GM12878 (cell line): ENCODE measurements around the gene CMA1. TPM values are rescaled to one million over a fixed set of nuclear protein-coding genes. Genes with fewer than 3 reads are reported as not detected.

Experiments used
- ATF7 ChIP-seq: fragments of 450-650 bp; IDR thresholded peaks from 2 replicates; pipeline ENCODE4 v1.6.1; 2016; ENCODE audit warnings: low read depth, mild to moderate bottlenecking
- DPF2 ChIP-seq: fragments of 450-650 bp; IDR thresholded peaks from 2 replicates; pipeline ENCODE4 v1.6.1; 2017; ENCODE audit warnings: mild to moderate bottlenecking
- EED ChIP-seq: sonication (generic); IDR thresholded peaks from 2 replicates; pipeline ENCODE4 v1.6.1; 2016; ENCODE audit warnings: antibody characterized with exemption, low read depth
- FOS ChIP-seq: IDR thresholded peaks from 3 replicates; pipeline ENCODE4 v1.6.1; 2011; ENCODE audit warnings: borderline replicate concordance; ENCODE audit not compliant: insufficient read length; ENCODE audit errors: extremely low read depth
- FOXM1 ChIP-seq: IDR thresholded peaks from 2 replicates; pipeline ENCODE4 v1.6.1; 2012; ENCODE audit warnings: low read depth, mild to moderate bottlenecking, inconsistent platforms, low read length, moderate library complexity
- IKZF2 ChIP-seq, 2 experiments: fragments of 450-650 bp; IDR thresholded peaks; 2 replicates each; pipeline ENCODE4 v1.6.1; 2017; ENCODE audit warnings: mild to moderate bottlenecking in 2 of 2, moderate library complexity in 2 of 2
- JUND ChIP-seq: IDR thresholded peaks from 2 replicates; pipeline ENCODE4 v1.6.1; 2012; ENCODE audit warnings: low read depth, mild to moderate bottlenecking, low read length, improper control_type of control experiment, moderate library complexity
- KLF5 ChIP-seq: fragments of 450-650 bp; IDR thresholded peaks from 2 replicates; pipeline ENCODE4 v1.6.1; 2014; ENCODE audit warnings: mild to moderate bottlenecking; ENCODE audit not compliant: partially characterized antibody
- MEF2B ChIP-seq: fragments of 450-650 bp; IDR thresholded peaks from 2 replicates; pipeline ENCODE4 v1.6.1; 2018; ENCODE audit warnings: mild to moderate bottlenecking, moderate library complexity; ENCODE audit not compliant: partially characterized antibody, poor library complexity, severe bottlenecking
- MTA2 ChIP-seq: fragments of 450-650 bp; IDR thresholded peaks from 2 replicates; pipeline ENCODE4 v1.6.1; 2016; ENCODE audit warnings: low read depth, mild to moderate bottlenecking, moderate library complexity
- NFYB ChIP-seq: IDR thresholded peaks from 2 replicates; pipeline ENCODE4 v1.6.1; 2011; ENCODE audit warnings: low read depth, mild to moderate bottlenecking, low read length, improper control_type of control experiment, moderate library complexity; ENCODE audit not compliant: insufficient read depth
- POLR2A ChIP-seq: IDR thresholded peaks from 2 replicates; pipeline ENCODE4 v1.6.1; 2011; ENCODE audit warnings: low read depth, mild to moderate bottlenecking, low read length
- POU2F2 ChIP-seq: IDR thresholded peaks from 3 replicates; pipeline ENCODE4 v1.6.1; 2011; ENCODE audit warnings: low read depth, mild to moderate bottlenecking, low read length, borderline replicate concordance
- RUNX3 ChIP-seq: IDR thresholded peaks from 2 replicates; pipeline ENCODE4 v1.6.1; 2012; ENCODE audit warnings: low read length, inconsistent platforms
- YY1 ChIP-seq: IDR thresholded peaks from 2 replicates; pipeline ENCODE4 v1.6.1; 2011; ENCODE audit warnings: low read depth, mild to moderate bottlenecking, low read length
- ZBED1 ChIP-seq: IDR thresholded peaks from 2 replicates; pipeline ENCODE4 v1.6.1; 2016; ENCODE audit warnings: borderline replicate concordance
- polyA plus RNA-seq, 11 experiments: library from polyadenylated mRNA; depleted of rRNA in 4 of 11; unstranded in 6 of 11; stranded (reverse) in 5 of 11; fragments of >200 nt; fragmentation: Nextera tagmentation in 4 of 11; fragmentation: Illumina TruSeq in 1 of 11; extraction: Ambion mirVana in 4 of 11; extraction: Trizol in 1 of 11; gene quantifications; 1 replicate in 1 of 11; 2 replicates in 10 of 11; pipeline versions ENCODE4 v1.2.1 to v1.2.3, GENCODE V29; 2011 to 2016; ENCODE audit warnings: inconsistent platforms in 2 of 11, missing spikeins in 2 of 11, low read depth in 1 of 11
- total RNA-seq, 4 experiments: library from RNA; depleted of rRNA in 3 of 4; stranded (reverse); fragments of >200 nt in 3 of 4; fragmentation: Illumina TruSeq in 1 of 4; extraction: Trizol in 1 of 4; gene quantifications; 2 replicates each; pipeline versions ENCODE4 v1.2.1 to v1.2.3, GENCODE V29; 2013 to 2021
- TF ChIP-seq, protein P1 (sequence below): fragments of 450-650 bp; IDR thresholded peaks from 2 replicates; pipeline ENCODE4 v1.6.1; 2016; ENCODE audit warnings: mild to moderate bottlenecking
- TF ChIP-seq, protein P2 (sequence below): fragments of 450-650 bp; IDR thresholded peaks from 2 replicates; pipeline ENCODE4 v1.6.1; 2017; ENCODE audit warnings: mild to moderate bottlenecking
- TF ChIP-seq, protein P3 (sequence below): IDR thresholded peaks from 2 replicates; pipeline ENCODE4 v1.6.1; 2011; ENCODE audit warnings: borderline replicate concordance, low read depth, mild to moderate bottlenecking, moderate library complexity, low read length; ENCODE audit not compliant: insufficient read depth, poor library complexity, severe bottlenecking
- TF ChIP-seq, protein P4 (sequence below): fragments of 150-350 bp; IDR thresholded peaks from 2 replicates; pipeline ENCODE4 v1.6.1; 2014; ENCODE audit warnings: mild to moderate bottlenecking, low read depth, low read length
- TF ChIP-seq, protein P5 (sequence below): IDR thresholded peaks from 2 replicates; pipeline ENCODE4 v1.6.1; 2011; ENCODE audit warnings: borderline replicate concordance, low read depth, mild to moderate bottlenecking, moderate library complexity, mixed read lengths, low read length; ENCODE audit not compliant: insufficient read depth; ENCODE audit errors: extremely low read length
- TF ChIP-seq, protein P6 (sequence below): IDR thresholded peaks from 2 replicates; pipeline ENCODE4 v1.6.1; 2012; ENCODE audit warnings: low read depth, low read length, improper control_type of control experiment

CMA1 gene
- total and polyA plus RNA-seq, 10 of the 15 experiments (the other 5 are each of a cell fraction or from before 2014, with no cell fraction given): not detected

DNA sequence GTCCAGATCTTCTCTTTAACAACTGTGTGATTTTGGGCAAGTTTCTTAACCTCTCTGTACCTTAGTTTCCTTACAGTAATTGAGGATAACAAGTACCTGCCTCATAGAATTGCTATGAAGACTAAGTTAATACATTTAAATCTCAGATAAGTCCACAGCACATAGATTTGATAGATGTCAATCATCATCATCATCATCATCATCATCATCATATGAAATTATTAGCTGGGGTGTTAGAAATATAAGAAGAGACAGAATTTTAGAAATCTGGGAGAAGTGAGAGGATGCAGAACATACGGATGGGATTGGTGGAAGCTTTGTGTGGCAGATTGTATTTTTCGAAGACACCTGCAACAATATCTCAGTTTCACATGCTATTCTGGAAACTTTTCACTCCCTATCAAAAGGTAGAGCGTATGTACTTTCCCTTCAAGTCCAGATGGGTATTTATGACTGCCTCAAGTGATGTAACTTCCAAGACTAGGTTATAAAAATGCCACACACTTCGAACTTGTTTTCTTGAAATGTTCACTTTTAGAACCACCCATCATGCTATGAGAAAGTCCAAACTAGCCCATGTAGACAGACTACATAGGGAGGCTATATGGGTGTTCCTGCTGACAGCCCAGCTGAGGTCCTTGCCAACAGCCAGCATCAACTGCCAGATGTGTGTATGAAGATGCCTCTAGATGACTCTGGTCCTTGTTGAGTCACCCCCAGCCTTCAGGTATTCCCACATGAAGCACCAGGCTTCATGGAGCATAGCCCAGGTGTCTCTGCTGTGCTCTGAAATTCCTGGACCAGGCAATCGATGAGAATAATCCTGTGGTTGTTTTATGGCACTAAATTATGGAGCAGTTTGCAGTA is 44.8 kb downstream of the CMA1 start (continued):
- TF ChIP-seq NFYB (0 out of 2 replicates have a peak, but pooled peaks have one; percentile 23), MTA2 (no peak), IKZF2 (IDR thresholded peaks at IDR 0.05) (no peak), ATF7 (no peak), RUNX3 (peak; percentile 26; the same call in 1 of the 2 replicates), FOS (no peak), FOXM1 (peak; percentile 46; the same call in 1 of the 2 replicates), YY1 (no peak), POU2F2 (no peak), KLF5 (no peak), POLR2A (no peak), EED (no peak), ZBED1 (no peak; the same call in 1 of the 2 replicates), DPF2 (no peak), MEF2B (peak; percentile 17), JUND (no peak)
- TF ChIP-seq, protein P1, sequence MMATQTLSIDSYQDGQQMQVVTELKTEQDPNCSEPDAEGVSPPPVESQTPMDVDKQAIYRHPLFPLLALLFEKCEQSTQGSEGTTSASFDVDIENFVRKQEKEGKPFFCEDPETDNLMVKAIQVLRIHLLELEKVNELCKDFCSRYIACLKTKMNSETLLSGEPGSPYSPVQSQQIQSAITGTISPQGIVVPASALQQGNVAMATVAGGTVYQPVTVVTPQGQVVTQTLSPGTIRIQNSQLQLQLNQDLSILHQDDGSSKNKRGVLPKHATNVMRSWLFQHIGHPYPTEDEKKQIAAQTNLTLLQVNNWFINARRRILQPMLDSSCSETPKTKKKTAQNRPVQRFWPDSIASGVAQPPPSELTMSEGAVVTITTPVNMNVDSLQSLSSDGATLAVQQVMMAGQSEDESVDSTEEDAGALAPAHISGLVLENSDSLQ: 0 out of 2 replicates have a peak, but pooled peaks have one; percentile 20
- TF ChIP-seq, protein P2, sequence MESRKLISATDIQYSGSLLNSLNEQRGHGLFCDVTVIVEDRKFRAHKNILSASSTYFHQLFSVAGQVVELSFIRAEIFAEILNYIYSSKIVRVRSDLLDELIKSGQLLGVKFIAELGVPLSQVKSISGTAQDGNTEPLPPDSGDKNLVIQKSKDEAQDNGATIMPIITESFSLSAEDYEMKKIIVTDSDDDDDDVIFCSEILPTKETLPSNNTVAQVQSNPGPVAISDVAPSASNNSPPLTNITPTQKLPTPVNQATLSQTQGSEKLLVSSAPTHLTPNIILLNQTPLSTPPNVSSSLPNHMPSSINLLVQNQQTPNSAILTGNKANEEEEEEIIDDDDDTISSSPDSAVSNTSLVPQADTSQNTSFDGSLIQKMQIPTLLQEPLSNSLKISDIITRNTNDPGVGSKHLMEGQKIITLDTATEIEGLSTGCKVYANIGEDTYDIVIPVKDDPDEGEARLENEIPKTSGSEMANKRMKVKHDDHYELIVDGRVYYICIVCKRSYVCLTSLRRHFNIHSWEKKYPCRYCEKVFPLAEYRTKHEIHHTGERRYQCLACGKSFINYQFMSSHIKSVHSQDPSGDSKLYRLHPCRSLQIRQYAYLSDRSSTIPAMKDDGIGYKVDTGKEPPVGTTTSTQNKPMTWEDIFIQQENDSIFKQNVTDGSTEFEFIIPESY: no peak
- TF ChIP-seq, protein P3, sequence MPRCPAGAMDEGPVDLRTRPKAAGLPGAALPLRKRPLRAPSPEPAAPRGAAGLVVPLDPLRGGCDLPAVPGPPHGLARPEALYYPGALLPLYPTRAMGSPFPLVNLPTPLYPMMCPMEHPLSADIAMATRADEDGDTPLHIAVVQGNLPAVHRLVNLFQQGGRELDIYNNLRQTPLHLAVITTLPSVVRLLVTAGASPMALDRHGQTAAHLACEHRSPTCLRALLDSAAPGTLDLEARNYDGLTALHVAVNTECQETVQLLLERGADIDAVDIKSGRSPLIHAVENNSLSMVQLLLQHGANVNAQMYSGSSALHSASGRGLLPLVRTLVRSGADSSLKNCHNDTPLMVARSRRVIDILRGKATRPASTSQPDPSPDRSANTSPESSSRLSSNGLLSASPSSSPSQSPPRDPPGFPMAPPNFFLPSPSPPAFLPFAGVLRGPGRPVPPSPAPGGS: no peak
- TF ChIP-seq, protein P4, sequence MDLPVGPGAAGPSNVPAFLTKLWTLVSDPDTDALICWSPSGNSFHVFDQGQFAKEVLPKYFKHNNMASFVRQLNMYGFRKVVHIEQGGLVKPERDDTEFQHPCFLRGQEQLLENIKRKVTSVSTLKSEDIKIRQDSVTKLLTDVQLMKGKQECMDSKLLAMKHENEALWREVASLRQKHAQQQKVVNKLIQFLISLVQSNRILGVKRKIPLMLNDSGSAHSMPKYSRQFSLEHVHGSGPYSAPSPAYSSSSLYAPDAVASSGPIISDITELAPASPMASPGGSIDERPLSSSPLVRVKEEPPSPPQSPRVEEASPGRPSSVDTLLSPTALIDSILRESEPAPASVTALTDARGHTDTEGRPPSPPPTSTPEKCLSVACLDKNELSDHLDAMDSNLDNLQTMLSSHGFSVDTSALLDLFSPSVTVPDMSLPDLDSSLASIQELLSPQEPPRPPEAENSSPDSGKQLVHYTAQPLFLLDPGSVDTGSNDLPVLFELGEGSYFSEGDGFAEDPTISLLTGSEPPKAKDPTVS: no peak
- TF ChIP-seq, protein P5, sequence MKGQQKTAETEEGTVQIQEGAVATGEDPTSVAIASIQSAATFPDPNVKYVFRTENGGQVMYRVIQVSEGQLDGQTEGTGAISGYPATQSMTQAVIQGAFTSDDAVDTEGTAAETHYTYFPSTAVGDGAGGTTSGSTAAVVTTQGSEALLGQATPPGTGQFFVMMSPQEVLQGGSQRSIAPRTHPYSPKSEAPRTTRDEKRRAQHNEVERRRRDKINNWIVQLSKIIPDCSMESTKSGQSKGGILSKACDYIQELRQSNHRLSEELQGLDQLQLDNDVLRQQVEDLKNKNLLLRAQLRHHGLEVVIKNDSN: no peak
- TF ChIP-seq, protein P6, sequence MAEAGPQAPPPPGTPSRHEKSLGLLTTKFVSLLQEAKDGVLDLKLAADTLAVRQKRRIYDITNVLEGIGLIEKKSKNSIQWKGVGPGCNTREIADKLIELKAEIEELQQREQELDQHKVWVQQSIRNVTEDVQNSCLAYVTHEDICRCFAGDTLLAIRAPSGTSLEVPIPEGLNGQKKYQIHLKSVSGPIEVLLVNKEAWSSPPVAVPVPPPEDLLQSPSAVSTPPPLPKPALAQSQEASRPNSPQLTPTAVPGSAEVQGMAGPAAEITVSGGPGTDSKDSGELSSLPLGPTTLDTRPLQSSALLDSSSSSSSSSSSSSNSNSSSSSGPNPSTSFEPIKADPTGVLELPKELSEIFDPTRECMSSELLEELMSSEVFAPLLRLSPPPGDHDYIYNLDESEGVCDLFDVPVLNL: no peak
